ENCODE measurements around the gene HMX1. TPM values are rescaled to one million over a fixed set of nuclear protein-coding genes. Genes with fewer than 3 reads are reported as not detected.

Gene HMX1
- not detected in 2 replicates for total RNA-seq

DNA sequence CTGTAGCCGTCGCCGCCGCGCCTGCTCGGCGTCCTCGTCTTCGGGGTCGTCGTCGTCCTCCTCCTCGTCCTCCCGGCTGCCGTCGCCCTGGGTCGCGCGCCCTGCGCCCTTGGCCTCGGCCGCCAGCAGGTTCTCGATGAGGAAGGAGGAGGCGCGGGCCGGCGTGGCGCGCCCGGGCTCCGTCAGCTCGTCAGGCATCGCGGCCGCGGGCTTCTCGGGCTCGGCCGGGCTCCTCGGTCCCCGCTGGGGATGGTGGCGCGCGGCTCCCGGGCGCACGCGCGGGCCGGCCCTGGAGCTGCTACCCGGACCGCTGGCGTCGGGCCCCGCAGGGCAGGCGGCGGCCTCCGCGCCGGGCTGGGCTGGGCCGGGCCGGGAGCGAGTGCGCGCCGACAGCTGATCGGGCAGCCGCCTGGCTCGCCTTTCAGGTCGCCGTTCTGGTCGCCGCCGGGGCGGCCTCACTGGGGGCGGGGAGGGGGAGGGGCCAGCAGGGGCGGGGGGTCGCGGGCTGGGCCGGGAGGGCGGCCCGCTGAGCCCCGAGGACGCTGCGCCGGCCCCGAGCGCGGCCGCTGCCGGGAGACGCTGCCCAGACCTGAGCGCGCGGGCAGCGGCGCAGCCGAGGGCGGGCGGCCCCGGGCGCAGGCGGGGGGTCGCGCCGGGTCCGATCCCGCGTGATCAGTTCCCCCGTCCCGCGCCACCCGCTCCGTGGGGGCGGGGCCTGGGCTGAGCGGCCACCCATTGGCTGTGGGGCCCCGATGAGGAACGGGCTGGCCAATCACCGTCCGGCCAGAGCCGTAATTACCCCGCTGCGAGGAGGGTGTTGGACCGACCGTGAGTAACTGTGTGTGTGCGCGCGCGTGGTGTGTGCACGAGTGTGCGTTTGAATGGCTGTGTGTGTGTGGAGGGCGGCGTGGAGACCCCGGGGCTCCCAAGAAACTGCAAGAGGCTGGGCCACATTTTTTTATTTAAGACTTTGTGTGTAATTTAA, at the start of gene HMX1:
Gene HMX1, minus strand, starts transcription at position 423 of the 985 bp plus-strand sequence. Its CDS starts 225 bp downstream, at position 198.

All from epithelial cell of alveolus of lung (primary cell).